Renal cortex interstitium (tissue), 11 donors: ENCODE measurements around the gene FGD2. TPM values are rescaled to one million over a fixed set of nuclear protein-coding genes. Genes with fewer than 3 reads are reported as not detected.
A peak's percentile ranks its signal among the peaks of the same experiment; 100 is the strongest.
"Not testable (repeated sequence)": the region's sequence is repeated elsewhere in the genome, so short reads cannot be mapped to it uniquely, and the experiment has no call there.

ENCODE experiments used
- DNase-seq, 11 donors: peaks; one replicate each; pipeline ENCODE4 v3.0.0-alpha.2; 2013; ENCODE audit warnings: low read depth in 9 of 11, low spot score in 4 of 11; ENCODE audit errors: extremely low read depth in 1 of 11
- polyA plus RNA-seq, 3 donors: library from polyadenylated mRNA; unstranded; fragments of 120-200 nt; gene quantifications; one replicate each; pipeline ENCODE4 v1.2.1, GENCODE V29; 2013; ENCODE audit not compliant: insufficient read length in 3 of 3

The FGD2 gene
- polyA plus RNA-seq, 3 donors, result 1.3 to 3.1 (median 2.7) TPM

DNA sequence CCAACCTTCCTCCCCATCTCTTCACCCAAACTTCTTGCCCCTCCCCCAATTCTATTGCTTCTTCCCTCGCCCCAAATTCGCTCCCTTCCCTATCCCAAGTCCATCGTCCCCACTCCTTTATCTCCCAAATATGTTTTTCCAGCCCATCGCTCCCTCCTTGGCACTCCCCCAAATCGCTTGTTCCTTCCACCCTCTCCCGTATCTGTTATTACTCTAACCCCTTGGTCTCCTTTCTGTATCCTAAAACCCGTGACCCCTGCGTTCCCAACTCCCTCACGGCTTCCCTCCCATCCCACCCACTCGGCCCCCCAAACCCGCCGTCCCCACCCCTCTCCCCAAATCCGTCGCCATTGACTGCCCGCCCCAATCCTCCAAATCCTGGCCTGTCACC, 20.0 kb upstream of the FGD2 start:
- DNase-seq, result no peak

- DNase-seq, result peak; percentile 71 to 91 (median 86)
Observed at GRCh38 chr6:36985808-36986703, 19.4 kb upstream of the FGD2 start, which contains the start of gene MTCH1. Gene MTCH1, minus strand, starts transcription at chr6:36986196. Its CDS starts 23 bp downstream, at chr6:36986173.

GRCh38 chr6:36986704-36987047, 18.8 kb upstream of the FGD2 start:
- no peak for DNase-seq

- DNase-seq, result no peak
Observed at GRCh38 chr6:36989264-36989663, 16.2 kb upstream of the FGD2 start.

- DNase-seq, result not testable (repeated sequence)
Observed at GRCh38 chr6:36990401-36990800, 15.1 kb upstream of the FGD2 start.

DNA sequence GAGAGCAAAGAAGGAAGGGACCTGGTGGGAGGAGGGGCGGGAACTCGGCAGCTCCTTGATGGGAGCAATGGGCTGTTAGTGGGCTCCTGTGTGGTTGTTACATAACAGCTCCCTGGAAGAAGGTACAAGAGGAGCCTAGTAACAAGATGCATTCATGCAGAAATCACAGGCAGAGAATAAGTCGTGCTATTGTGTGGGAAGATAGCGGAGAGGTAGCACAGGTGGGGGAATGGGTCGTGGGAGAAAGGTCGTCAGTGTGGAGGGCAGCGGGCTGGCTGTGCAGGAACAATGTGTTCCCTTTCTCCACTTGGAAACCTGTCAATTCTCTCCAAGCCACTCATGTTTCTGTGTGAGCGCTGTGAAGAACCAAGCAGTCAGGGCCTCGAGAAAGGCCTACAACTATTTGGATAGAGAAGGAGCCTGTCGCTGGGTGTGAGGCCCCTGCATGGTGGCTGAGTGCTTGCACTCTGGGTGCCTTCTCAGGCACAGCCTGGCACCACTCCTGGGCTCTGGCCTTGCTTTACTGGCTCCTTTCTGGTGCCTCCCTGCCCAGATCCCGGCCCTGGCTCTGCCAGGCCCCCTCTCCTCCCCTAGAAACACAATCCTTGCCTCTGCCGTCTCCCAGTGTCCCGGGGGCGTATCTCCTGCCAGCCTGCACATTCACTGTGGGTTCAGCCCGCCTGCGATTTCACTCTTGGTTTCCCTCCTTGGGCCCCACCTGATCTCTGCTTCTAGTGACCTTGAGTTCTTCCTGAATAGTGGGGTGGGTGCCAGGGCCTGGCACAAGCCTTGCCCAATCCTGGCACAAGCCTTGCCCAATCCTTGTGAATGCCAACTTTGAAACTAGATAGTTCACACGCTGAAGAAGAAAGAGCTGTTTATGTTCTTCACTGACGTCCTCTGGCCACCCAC, 7.4 kb upstream of the FGD2 start:
- no peak for DNase-seq

- no peak for DNase-seq
Observed at GRCh38 chr6:36998723-36999038, 6.8 kb upstream of the FGD2 start.

GRCh38 chr6:36999061-36999750, 6.2 kb upstream of the FGD2 start:
- peak in 9 of 11 donors; percentile 63 to 88 (median 78) for DNase-seq

DNA sequence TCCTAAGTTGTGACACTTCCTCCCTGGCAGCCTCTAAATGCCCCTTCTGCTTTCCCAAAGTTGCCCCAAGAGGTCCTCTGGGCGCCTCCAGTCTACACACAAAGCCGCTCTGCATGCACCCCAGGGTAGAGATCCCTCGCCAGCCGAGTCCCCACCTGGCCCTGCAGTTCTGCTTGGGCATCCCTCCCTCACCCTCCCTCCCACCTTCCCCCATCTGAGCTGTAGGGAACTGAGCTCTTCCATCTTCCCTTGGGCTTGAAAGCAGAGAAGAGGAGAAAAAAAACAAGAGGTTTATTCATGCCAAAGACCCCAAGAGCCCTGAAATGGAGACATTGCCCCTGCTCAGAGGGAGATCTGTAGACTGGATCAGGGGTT, 5.7 kb upstream of the FGD2 start:
- no peak for DNase-seq

DNA sequence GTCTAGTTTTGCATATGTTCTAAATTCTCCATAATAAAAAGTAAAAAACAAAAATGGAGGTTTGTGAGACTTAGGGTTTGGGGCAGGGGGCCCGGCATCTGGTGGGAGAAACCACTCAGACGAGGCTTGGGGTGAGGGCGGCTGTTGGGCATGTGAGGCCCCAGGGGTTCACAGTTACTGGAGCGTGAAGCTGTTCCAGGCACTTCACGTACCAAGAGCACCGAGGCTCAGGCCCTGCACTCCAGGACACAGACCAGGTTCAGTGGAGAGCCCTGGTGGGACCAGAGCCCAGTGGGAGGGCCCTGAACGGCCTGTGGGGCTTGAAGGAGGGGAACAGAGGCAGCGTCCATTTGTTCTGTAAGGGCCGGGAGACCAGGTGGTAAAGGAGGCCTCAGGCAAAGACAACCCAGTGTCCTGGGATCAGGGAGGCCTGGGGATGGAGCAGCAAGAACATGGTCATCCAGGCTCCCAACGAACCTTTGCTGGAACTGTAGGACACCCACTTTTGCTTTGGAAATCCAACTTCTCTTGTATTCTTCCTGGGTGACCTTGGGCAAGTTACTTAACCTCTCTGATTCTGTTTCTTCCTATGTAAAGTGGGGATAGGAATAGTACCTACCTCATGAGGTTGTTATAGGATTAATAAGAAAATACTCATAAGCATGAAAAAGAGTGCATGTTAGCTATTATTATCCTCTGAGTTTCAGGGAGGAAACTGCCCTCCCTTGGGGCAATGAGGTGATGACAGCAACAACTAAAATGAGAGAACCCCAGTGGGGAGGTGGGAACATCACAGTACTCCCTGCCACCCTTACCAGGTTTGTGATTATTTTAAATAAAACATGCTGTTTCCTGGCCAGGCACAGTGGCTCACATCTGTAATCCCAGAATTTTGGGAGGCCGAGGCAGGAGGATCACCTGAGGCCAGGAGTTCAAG, 1.1 kb upstream of the FGD2 start:
- no peak for DNase-seq

- DNase-seq, result no peak
Observed at GRCh38 chr6:37005827-37006567, 542 bp downstream of the FGD2 start.

- DNase-seq, result no peak
Observed at GRCh38 chr6:37006793-37007339, 1.4 kb downstream of the FGD2 start.

- no peak for DNase-seq
Observed at GRCh38 chr6:37007340-37008043, 2.0 kb downstream of the FGD2 start.

DNA sequence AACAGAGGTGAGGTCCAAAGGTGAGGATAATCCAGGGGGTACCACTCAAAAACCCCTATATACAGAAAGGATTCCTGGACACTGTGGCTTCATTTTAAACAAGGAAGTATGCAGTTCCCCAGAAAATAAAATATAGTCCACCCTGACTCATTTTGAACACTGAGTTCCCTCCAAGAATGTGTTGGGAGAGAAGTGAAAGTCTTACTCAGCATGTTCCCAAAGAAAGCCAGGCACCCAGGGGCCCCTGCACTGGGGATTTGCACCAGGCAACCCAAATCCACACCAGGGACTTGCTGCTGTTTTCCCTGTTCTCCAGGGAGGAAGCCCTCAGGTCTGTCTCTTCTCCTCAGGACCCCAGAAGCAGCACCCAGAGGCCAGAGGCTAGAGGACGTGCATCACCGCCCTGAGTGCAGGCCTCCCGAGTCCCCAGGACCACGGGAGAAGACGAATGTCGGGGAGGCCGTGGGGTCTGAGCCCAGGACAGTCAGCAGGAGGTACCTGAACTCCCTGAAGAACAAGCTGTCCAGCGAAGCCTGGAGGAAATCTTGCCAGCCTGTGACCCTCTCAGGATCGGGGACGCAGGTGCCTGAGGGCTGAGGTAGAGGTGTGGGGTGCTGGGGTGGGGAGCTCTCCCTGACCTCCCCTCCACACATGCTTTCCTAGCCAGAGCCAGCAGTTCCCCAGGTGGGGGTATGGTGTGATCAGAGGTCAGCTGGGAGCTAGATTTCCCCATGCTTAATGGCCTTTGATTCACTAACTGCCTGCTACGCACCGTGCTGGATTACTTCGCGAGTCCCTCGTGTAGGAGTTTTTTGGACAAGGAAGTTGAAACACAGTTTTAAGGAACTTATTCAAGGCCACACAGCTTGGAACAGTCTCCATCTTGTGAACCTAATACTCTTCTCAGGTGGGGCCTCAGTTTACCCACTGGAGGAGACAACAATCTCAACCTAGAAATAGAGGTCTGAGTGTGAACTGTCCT, 3.3 kb downstream of the FGD2 start:
- DNase-seq, result no peak

- DNase-seq, result no peak
Observed at GRCh38 chr6:37010402-37010892, 5.0 kb downstream of the FGD2 start.
